ENCODE data around the gene ALX4.

Gene ALX4

DNA sequence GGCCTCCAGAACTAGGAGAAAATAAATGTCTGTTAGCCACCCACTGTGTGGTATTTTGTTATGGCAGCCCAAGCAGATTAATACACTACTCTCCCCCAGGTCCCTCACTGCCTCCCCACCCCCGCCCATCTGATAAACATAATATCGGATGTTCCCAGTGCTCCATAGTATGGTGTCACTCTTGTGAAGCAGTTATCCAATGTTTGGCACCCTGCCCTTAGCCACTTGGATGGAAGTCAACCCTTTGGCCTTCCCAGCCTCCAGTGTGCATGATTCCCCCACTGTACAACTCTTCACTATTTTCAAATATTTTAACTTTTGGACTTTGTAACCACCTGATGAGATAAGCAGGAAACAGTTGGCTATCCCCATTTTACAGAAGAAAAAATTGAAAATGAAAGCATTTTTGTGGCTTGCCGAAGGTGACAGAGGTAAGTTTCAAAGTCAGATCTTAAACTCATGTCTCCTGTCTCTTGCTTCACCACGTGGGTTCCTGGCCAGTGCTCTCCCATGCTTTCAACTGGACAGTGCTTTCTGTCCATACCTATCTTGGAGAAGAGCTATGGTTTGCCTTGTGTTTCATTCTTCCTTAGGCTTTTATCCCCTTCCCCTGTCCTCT is 53.2 kb downstream of the ALX4 start:
- ChIA-PET POLR2A (ENCODE audit: low non-redundant PET) (no interaction called here), CTCF (interaction anchor here (0.8 kb wide), 1 partner anchor 22 kb away, joined by 4 read pairs; no protein-coding TSS in a partner anchor)
- DNase-seq (ENCODE audit: low spot score), result no peak
- H3K27ac ChIP-seq, result no peak overlapping the region
- TF ChIP-seq, protein P1, sequence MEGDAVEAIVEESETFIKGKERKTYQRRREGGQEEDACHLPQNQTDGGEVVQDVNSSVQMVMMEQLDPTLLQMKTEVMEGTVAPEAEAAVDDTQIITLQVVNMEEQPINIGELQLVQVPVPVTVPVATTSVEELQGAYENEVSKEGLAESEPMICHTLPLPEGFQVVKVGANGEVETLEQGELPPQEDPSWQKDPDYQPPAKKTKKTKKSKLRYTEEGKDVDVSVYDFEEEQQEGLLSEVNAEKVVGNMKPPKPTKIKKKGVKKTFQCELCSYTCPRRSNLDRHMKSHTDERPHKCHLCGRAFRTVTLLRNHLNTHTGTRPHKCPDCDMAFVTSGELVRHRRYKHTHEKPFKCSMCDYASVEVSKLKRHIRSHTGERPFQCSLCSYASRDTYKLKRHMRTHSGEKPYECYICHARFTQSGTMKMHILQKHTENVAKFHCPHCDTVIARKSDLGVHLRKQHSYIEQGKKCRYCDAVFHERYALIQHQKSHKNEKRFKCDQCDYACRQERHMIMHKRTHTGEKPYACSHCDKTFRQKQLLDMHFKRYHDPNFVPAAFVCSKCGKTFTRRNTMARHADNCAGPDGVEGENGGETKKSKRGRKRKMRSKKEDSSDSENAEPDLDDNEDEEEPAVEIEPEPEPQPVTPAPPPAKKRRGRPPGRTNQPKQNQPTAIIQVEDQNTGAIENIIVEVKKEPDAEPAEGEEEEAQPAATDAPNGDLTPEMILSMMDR (conservative IDR thresholded peaks at IDR 0.05; ENCODE audit: low read depth), result no peak

DNA sequence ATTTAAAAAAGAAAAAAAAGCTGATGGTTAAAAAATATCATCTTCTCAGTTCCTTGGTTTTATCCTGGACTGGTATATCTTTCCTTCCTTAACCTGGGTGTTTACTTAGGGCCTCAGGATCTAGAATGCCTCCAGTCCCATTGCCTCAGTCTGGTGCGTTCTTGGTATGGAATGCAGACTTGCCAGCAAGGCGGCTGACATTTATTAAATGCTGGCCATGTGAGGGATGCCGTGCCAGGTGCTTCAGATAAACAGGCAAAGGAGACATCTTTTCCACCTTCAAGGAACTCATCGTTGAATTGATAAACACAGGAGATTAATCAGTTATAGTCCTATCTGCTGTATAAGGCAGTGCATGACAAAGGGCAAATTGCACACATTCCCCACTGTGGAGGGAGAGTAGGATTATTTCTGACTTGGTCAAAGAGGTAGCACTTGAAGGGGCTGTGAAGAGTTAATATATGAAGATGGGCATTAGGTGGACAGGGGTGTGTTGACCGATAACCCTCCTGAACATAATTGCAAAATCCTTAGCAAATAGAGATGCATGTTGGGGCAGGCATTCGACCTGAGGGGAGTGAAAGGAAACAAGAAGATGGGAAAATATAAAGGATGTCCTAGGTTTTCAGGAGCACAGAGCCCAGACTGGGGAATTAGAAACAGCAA is 54.4 kb downstream of the ALX4 start:
- TF ChIP-seq, protein P1 (conservative IDR thresholded peaks at IDR 0.05; ENCODE audit: low read depth), result no peak
- no peak overlapping the region for H3K27ac ChIP-seq
- ChIA-PET CTCF (interaction anchor here (0.6 to 0.7 kb wide), 2 partner anchors 9 to 162 kb away, joined by 3 to 4 read pairs; no protein-coding TSS in a partner anchor), POLR2A (ENCODE audit: low non-redundant PET) (no interaction called here)
- no peak for DNase-seq (ENCODE audit: low spot score)

DNA sequence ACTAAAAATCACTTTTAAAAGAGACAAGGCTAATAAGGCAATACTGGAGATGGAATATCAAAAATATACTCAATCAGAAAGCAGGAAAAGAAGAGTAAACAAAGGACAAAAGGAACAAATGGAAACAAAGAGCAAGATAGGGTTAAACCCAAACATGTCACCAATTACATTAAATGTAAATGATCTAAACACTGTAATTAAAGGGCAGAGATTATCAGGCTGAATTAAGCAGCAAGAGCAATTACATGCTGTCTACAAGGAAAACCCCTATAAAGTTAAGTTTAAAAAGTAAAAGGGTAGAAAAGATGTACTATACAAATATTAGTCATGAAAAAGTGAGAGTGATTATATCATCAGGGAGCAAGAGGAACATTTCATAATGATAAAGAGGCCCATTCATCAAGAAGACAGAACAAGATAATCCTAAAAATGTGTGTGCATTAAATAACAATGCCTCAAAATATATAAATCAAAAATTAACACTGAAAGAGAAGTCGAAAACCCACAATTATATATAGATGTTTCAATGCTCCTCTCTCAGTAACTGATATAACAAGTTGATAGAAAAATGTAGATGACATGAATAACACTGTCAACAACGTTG is 56.8 kb downstream of the ALX4 start:
- no peak for DNase-seq (ENCODE audit: low spot score)
- ChIA-PET CTCF (interaction anchor here (0.6 kb wide), 1 partner anchor 91 kb away, joined by 3 read pairs; no protein-coding TSS in a partner anchor), POLR2A (ENCODE audit: low non-redundant PET) (no interaction called here)
- no peak overlapping the region for H3K27ac ChIP-seq
- TF ChIP-seq, protein P1 (conservative IDR thresholded peaks at IDR 0.05; ENCODE audit: low read depth), result no peak

DNA sequence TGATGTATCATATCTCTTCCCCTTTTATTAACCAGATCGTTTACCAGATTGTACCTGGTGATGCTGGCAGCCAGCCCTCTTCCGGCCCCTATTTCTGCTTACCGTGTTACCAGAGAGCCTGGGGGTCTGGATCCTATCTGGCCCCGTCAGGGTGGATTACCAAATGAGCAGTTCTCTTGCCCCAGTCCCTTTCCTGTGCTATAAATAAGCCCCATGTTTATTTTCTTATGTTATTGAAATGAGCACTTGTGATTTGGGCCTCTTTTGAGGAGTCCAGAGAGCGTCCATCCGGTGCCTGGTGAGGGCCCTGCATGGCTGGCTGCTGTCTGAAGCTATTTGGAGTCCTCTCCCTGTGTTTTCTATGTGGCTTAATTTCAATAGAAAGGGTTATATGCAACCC is 59.5 kb downstream of the ALX4 start:
- H3K27ac ChIP-seq, result no peak overlapping the region
- no peak for DNase-seq (ENCODE audit: low spot score)
- ChIA-PET POLR2A (ENCODE audit: low non-redundant PET) (no interaction called here), CTCF (no interaction called here)
- TF ChIP-seq, protein P1 (conservative IDR thresholded peaks at IDR 0.05; ENCODE audit: low read depth), result no peak

DNA sequence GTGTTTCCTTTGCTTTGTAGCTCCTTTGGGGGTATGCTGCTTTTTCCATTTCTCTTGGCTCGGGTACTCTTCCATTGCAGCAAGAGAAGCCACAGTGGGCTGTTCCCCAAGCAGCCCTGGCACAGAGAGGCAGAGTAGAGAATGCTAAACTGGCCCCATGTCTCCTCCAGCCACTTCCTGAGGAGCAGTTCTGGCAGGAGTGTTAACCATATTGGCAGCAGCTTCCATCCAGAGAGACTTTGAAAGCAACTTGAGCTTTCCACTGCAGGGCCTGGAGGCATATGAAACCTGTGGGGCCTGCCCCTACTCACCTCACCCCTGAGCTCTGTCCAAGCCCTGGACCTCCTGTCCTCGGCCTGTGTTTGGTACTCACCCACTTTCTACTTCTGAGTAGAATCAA is 61.8 kb downstream of the ALX4 start:
- ChIA-PET POLR2A (ENCODE audit: low non-redundant PET) (no interaction called here), CTCF (interaction anchor here (0.7 to 0.8 kb wide), 2 partner anchors 38 to 77 kb away, joined by 3 read pairs; no protein-coding TSS in a partner anchor)
- TF ChIP-seq, protein P1 (conservative IDR thresholded peaks at IDR 0.05; ENCODE audit: low read depth), result no peak
- no peak for DNase-seq (ENCODE audit: low spot score)
- H3K27ac ChIP-seq, result no peak overlapping the region

DNA sequence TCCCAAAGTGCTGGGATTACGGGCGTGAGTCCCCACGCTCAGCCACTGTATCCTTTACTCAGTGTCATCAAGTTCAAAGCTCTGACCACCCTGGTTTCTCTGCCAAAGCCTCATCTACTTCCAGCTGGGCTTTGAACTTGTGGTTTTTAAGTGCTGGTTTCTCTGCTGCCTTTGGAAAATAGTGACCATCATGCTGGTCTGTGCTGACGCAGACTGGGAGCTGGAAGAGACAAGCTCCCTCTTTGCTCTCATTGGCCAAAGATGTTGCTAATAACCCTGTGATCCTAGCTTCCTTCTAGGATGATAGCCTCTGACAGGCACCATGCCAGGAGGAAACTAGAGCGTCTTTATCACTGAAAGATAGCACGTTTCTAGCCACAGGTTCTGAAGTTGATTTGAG is 62.4 kb downstream of the ALX4 start:
- ChIA-PET CTCF (no interaction called here), POLR2A (ENCODE audit: low non-redundant PET) (no interaction called here)
- TF ChIP-seq, protein P1 (conservative IDR thresholded peaks at IDR 0.05; ENCODE audit: low read depth), result no peak
- no peak overlapping the region for H3K27ac ChIP-seq
- DNase-seq (ENCODE audit: low spot score), result no peak

Data from RWPE1 (cell line).